ENCODE data around the gene ICAM3.
"Not testable (repeated sequence)": the region's sequence is repeated elsewhere in the genome, so short reads cannot be mapped to it uniquely, and the experiment has no call there.

Gene ICAM3, protein sequence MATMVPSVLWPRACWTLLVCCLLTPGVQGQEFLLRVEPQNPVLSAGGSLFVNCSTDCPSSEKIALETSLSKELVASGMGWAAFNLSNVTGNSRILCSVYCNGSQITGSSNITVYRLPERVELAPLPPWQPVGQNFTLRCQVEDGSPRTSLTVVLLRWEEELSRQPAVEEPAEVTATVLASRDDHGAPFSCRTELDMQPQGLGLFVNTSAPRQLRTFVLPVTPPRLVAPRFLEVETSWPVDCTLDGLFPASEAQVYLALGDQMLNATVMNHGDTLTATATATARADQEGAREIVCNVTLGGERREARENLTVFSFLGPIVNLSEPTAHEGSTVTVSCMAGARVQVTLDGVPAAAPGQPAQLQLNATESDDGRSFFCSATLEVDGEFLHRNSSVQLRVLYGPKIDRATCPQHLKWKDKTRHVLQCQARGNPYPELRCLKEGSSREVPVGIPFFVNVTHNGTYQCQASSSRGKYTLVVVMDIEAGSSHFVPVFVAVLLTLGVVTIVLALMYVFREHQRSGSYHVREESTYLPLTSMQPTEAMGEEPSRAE

DNA sequence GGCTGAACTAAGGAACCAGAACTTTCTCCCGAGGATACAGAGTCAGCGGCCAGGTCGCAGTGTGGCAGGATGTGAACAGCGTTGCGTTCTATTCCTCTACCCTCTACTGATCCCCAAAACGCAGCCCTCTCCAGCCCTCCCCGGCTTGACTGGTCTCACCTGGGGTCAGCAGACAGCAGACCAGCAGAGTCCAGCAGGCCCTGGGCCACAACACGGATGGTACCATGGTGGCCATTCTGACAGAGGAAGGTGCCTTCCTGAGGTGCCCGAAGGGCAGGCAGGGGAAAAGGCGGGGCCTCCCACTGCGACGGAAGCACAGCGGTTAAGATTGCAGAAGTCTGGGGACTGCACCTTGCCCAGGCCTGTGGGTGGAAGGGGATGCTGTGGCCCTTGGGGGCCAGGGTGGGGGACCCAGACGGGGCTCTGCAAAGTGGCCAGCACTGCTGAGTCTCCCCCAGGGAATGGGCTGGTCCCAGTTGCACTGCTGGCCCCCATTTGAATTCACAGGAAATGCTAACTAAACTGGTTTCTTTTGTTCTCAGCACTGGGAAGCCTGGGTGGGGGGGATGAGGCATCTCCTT, at the start of gene ICAM3:
TSS of gene ICAM3 (minus strand) at position 245 of the 581 bp plus-strand sequence. CDS start at position 235, 10 bp downstream.
- Histone ChIP-seq H3K9me3 (ENCODE audit: low read depth, low read length) (no peaks in the 10 kb centered on the region), H3K27ac (no peak within 1 kb of the TSS), H3K36me3 (ENCODE audit: insufficient read depth, low read length) (no peaks in the 10 kb centered on the region), H3K9ac (ENCODE audit: insufficient read length) (no peak within 1 kb of the TSS), H3K4me3 (no peak within 1 kb of the TSS)
- no peak for DNase-seq (ENCODE audit: low read depth, low spot score)
- no peak for TF ChIP-seq POLR2AphosphoS5 (IDR thresholded peaks at IDR 0.05; ENCODE audit: borderline replicate concordance, low read depth, low read length)
- TF ChIP-seq FOXP2 (optimal IDR thresholded peaks at IDR 0.05; ENCODE audit: control extremely low read depth, extremely low read length, insufficient read depth) = no peak
- TF ChIP-seq EZH2 (IDR thresholded peaks at IDR 0.05) = no peak

DNA sequence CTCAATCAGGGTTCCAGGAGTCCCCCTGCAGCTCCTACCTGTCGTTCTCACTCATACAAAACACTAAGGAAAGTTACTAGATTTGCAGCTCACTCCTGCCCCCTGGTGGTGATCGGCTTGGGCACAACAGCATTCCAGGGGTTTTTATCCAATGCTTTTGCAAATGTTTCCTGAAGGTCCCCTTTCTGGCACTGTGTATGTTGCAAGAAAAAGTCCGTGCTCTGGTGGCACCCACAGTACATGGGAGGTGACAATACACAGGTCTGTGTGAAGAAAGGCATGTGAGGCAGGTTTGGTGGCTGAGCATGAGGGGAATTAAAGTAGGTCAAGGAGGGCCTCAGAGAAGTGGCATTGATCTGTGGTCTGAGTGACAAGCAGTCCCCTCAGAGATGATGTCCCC, 49.5 kb upstream of the ICAM3 start:
- H3K36me3 ChIP-seq (ENCODE audit: insufficient read depth, low read length) = peaks cover 29% of the 10 kb centered on the region; the same call in 1 of the 2 replicates
- H3K9me3 ChIP-seq (ENCODE audit: low read depth, low read length) = no peaks in the 10 kb centered on the region
- H3K9ac ChIP-seq (ENCODE audit: insufficient read length) = no peak overlapping the region
- H3K27ac ChIP-seq = no peak overlapping the region
- TF ChIP-seq EZH2 (IDR thresholded peaks at IDR 0.05) (no peak), POLR2AphosphoS5 (IDR thresholded peaks at IDR 0.05; ENCODE audit: borderline replicate concordance, low read depth, low read length) (peak; percentile 55), FOXP2 (optimal IDR thresholded peaks at IDR 0.05; ENCODE audit: control extremely low read depth, extremely low read length, insufficient read depth) (no peak)
- H3K4me3 ChIP-seq = no peak overlapping the region
- peak; percentile 81 for DNase-seq (ENCODE audit: low read depth, low spot score)

DNA sequence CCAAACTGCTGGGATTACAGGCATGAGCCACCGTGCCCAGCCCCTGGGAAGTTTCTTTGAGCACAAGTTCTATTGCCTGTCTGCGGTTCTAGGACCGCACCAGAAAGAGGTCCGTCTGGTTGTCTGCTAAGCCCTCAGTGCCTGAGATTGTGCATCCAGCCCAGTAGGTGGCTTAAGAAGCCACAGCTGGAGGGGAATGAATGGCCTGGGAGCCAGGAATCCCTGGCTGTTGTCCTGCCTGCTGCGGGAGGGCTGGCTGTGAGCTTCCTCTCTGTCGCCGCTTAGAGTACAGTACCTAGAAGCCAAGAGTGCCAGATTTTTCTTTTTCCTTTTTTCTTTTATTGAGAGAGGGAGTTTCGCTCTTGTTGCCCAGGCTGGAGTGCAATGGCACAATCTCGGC, 45.2 kb upstream of the ICAM3 start:
- H3K9me3 ChIP-seq (ENCODE audit: low read depth, low read length) = no peaks in the 10 kb centered on the region
- H3K4me3 ChIP-seq = no peak overlapping the region
- H3K36me3 ChIP-seq (ENCODE audit: insufficient read depth, low read length) = no peaks in the 10 kb centered on the region
- TF ChIP-seq EZH2 (IDR thresholded peaks at IDR 0.05) = no peak
- TF ChIP-seq POLR2AphosphoS5 (IDR thresholded peaks at IDR 0.05; ENCODE audit: borderline replicate concordance, low read depth, low read length) = no peak
- TF ChIP-seq FOXP2 (optimal IDR thresholded peaks at IDR 0.05; ENCODE audit: control extremely low read depth, extremely low read length, insufficient read depth) = no peak
- no peak for DNase-seq (ENCODE audit: low read depth, low spot score)
- no peak overlapping the region for H3K27ac ChIP-seq
- no peak overlapping the region for H3K9ac ChIP-seq (ENCODE audit: insufficient read length)

DNA sequence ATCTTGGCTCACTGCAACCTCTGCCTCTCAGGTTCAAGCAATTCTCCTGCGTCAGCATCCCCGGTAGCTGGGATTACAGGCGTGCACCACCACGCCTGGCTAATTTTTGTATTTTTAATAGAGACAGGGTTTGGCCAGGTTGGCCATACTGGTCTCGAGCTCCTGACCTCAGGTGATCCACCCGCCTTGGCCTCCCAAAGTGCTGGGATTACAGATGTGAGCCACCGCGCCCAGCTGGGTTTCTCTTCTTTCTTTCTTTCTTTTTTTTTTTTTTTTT, 43.7 kb upstream of the ICAM3 start:
- H3K9me3 ChIP-seq (ENCODE audit: low read depth, low read length); H3K27ac ChIP-seq; H3K36me3 ChIP-seq (ENCODE audit: insufficient read depth, low read length); H3K9ac ChIP-seq (ENCODE audit: insufficient read length); DNase-seq (ENCODE audit: low read depth, low spot score); H3K4me3 ChIP-seq: not testable (repeated sequence)

DNA sequence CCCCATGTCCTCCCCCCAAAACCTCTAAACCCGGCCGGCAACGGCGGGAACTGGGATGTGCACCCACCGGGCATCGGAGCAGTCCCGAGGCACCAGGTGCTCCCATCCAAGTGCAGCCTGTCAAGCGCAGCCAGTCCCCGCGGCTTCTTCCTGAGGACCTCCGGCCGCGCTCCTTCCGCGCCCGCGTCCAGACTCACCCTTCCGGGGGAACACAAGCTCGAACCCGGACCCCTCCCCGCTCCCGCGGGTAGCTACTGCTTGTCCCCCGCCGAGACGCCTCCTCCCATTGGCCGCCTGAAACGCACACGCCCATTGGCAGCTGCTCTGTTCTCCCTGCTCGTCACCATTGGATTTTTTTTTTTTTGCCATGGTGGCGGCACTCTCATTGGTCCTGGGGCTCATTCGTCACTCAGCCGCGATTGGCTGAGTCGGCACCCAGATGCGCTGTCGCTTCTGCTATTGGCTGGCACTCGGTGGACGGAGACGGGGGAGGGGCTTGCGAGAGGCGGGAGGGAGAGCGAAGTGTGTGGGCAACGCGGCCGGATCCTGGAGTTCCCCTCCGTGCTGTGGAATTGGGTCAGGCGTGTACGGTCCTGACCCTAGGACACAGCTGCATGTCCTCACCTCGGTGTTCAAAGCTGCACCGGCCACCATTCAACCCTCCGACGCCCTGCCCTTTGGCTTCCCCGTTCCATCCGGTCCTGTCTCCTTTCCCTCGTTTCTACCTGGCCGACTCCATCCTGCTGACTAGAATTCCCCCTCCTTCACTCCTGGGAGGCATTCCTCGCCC, 41.1 kb upstream of the ICAM3 start, which contains the start of gene TYK2:
TSS of gene TYK2 (minus strand) at position 260 of the 790 bp plus-strand sequence. CDS start 2,166 bp downstream, outside the sequence.
- H3K4me3 ChIP-seq = peak within 1 kb of the TSS; percentile 95
- H3K9ac ChIP-seq (ENCODE audit: insufficient read length) = peak within 1 kb of the TSS; percentile 87
- peaks cover 3% of the 10 kb centered on the region; the same call in 1 of the 2 replicates for H3K36me3 ChIP-seq (ENCODE audit: insufficient read depth, low read length)
- DNase-seq (ENCODE audit: low read depth, low spot score) = peak; percentile 89
- no peaks in the 10 kb centered on the region for H3K9me3 ChIP-seq (ENCODE audit: low read depth, low read length)
- peak within 1 kb of the TSS; percentile 37 for H3K27ac ChIP-seq
- no peak for TF ChIP-seq FOXP2 (optimal IDR thresholded peaks at IDR 0.05; ENCODE audit: control extremely low read depth, extremely low read length, insufficient read depth)
- peak; percentile 91 for TF ChIP-seq POLR2AphosphoS5 (IDR thresholded peaks at IDR 0.05; ENCODE audit: borderline replicate concordance, low read depth, low read length)

DNA sequence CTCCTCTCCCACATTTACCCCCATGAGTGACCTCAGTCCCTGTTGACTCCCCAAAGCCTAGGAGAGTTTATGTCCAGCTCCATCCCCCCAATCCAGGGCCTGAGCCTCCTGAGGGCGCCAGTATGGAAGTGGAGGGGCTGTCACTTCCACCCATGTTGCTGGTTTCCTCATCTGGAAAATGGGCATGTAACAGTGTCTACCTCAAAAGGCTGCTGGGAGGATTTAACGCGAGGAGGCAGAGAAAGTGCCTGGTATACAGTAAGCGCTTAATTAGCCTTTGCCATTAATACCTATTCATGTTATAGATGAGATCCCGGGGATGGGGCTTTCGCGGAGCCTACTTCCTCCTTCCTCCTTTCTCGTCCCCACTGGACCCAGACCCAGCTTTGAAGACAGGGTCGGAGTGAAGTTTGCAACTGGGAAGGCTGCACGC, 40.5 kb upstream of the ICAM3 start:
- DNase-seq (ENCODE audit: low read depth, low spot score) = no peak
- H3K27ac ChIP-seq = peak overlapping the region; percentile 16; the same call in 1 of the 2 replicates
- peak overlapping the region; percentile 95 for H3K4me3 ChIP-seq
- peaks cover 3% of the 10 kb centered on the region; the same call in 1 of the 2 replicates for H3K36me3 ChIP-seq (ENCODE audit: insufficient read depth, low read length)
- TF ChIP-seq FOXP2 (optimal IDR thresholded peaks at IDR 0.05; ENCODE audit: control extremely low read depth, extremely low read length, insufficient read depth) = no peak
- TF ChIP-seq EZH2 (IDR thresholded peaks at IDR 0.05) = no peak
- peak overlapping the region; percentile 87 for H3K9ac ChIP-seq (ENCODE audit: insufficient read length)
- no peaks in the 10 kb centered on the region for H3K9me3 ChIP-seq (ENCODE audit: low read depth, low read length)

DNA sequence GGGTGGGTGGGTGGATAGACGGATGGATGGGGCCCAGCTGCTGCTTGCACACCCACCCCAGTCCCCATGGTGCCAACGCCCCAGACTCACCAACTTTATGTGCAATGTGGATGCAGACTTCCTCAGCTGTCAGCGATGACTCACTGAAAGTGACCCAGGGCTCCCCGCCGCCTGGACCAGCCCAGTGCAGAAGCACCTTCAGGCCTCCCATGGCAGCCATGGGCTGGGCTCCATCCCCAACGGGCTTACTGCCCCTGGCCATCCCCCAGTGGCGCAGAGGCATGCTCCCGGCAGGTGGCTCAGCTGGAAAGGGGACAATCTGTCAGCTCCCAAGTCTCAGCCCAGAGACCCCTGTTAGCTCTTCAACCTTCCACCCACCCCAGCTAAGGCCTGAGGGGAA, 38.7 kb upstream of the ICAM3 start:
- Histone ChIP-seq H3K36me3 (ENCODE audit: insufficient read depth, low read length) (peaks cover 3% of the 10 kb centered on the region; the same call in 1 of the 2 replicates), H3K9me3 (ENCODE audit: low read depth, low read length) (no peaks in the 10 kb centered on the region), H3K9ac (ENCODE audit: insufficient read length) (no peak overlapping the region), H3K27ac (no peak overlapping the region), H3K4me3 (no peak overlapping the region)
- no peak for DNase-seq (ENCODE audit: low read depth, low spot score)
- TF ChIP-seq FOXP2 (optimal IDR thresholded peaks at IDR 0.05; ENCODE audit: control extremely low read depth, extremely low read length, insufficient read depth) (no peak), POLR2AphosphoS5 (IDR thresholded peaks at IDR 0.05; ENCODE audit: borderline replicate concordance, low read depth, low read length) (no peak), EZH2 (IDR thresholded peaks at IDR 0.05) (no peak)

DNA sequence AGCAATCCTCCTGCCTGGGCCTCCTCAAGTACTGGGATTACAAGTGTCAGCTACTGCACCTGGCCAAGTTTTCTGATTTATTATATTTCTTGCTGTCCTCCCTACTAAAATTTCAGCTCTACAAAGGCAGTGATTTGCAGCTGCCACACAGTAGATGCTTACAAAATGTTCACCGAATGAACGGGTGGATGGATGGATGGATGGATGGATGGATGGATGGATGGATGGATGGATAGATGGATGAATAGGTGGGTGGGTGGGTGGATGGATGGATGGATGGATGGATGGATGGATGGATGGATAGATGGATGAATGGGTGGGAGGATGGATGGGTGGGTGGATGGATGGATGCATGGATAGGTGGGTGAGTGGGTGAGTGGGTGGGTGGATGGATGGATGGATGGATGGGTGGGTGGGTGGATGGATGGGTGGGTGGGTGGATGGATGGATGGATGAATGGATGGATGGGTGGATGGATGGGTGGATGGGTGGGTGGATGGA, 37.8 kb upstream of the ICAM3 start:
- not testable (repeated sequence) for H3K9me3 ChIP-seq (ENCODE audit: low read depth, low read length); H3K9ac ChIP-seq (ENCODE audit: insufficient read length); DNase-seq (ENCODE audit: low read depth, low spot score); H3K36me3 ChIP-seq (ENCODE audit: insufficient read depth, low read length); H3K4me3 ChIP-seq; H3K27ac ChIP-seq
